ENCODE measurements around the gene UBFD1.
"Not testable (repeated sequence)": the region's sequence is repeated elsewhere in the genome, so short reads cannot be mapped to it uniquely, and the experiment has no call there.

The UBFD1 gene

GRCh38 chr16:23556881-23557778, at the start of gene UBFD1, which contains the start of gene EARS2:
TSS of gene UBFD1 (plus strand) at chr16:23557727. CDS start at chr16:23557743, 16 bp downstream.
TSS of gene EARS2 (minus strand) at chr16:23557350. CDS start at chr16:23557343, 7 bp downstream.
- DNase-seq, result peak; percentile 84

GRCh38 chr16:23508589-23509440, 48.7 kb upstream of the UBFD1 start:
- no peak for DNase-seq

GRCh38 chr16:23509441-23509754, 48.1 kb upstream of the UBFD1 start:
- DNase-seq, result no peak

- DNase-seq, result no peak
Observed at GRCh38 chr16:23509782-23510163, 47.8 kb upstream of the UBFD1 start.

- DNase-seq, result peak; percentile 39
Observed at GRCh38 chr16:23510164-23510914, 47.2 kb upstream of the UBFD1 start, which contains the start of gene GGA2. TSS of gene GGA2 (minus strand) at chr16:23510494. CDS start at chr16:23510411, 83 bp downstream.

- not testable (repeated sequence) for DNase-seq
Observed at GRCh38 chr16:23510915-23511270, 46.6 kb upstream of the UBFD1 start.

GRCh38 chr16:23511731-23512130, 45.8 kb upstream of the UBFD1 start:
- DNase-seq, result no peak

GRCh38 chr16:23512168-23512695, 45.3 kb upstream of the UBFD1 start:
- no peak for DNase-seq

GRCh38 chr16:23514381-23515152, 43.0 kb upstream of the UBFD1 start:
- no peak for DNase-seq

- DNase-seq, result no peak
Observed at GRCh38 chr16:23515881-23516280, 41.6 kb upstream of the UBFD1 start.

- DNase-seq, result no peak
Observed at GRCh38 chr16:23516366-23517137, 41.0 kb upstream of the UBFD1 start.

- no peak for DNase-seq
Observed at GRCh38 chr16:23518435-23518891, 39.1 kb upstream of the UBFD1 start.

GRCh38 chr16:23519282-23519681, 38.2 kb upstream of the UBFD1 start:
- no peak for DNase-seq

- no peak for DNase-seq
Observed at GRCh38 chr16:23520500-23520899, 37.0 kb upstream of the UBFD1 start.

- no peak for DNase-seq
Observed at GRCh38 chr16:23521037-23521743, 36.3 kb upstream of the UBFD1 start.

- no peak for DNase-seq
Observed at GRCh38 chr16:23521965-23522364, 35.6 kb upstream of the UBFD1 start.

- DNase-seq, result no peak
Observed at GRCh38 chr16:23523321-23523720, 34.2 kb upstream of the UBFD1 start.

- DNase-seq, result no peak
Observed at GRCh38 chr16:23523876-23524385, 33.6 kb upstream of the UBFD1 start.

GRCh38 chr16:23524886-23525285, 32.6 kb upstream of the UBFD1 start:
- DNase-seq, result no peak

Measured in NCI-H2081 treated with DMSO at 0.1 percent for 48 hours (cell line).